AG04449 (cell line): ENCODE measurements around the gene LRRC74B.

ENCODE experiments used
- CTCF ChIA-PET: fragments of 350-600 bp; formaldehyde crosslinking; extraction: SDS; loops from one replicate; lab custom pipeline; 2021; ENCODE audit warnings: antibody characterized with exemption; lab: Yijun Ruan, JAX
- POLR2A ChIA-PET: fragments of 400-600, 350-600 bp; formaldehyde crosslinking; extraction: SDS; loops from one replicate; lab custom pipeline; 2020; ENCODE audit warnings: antibody characterized with exemption, inconsistent platforms; lab: Yijun Ruan, JAX
- DNase-seq: peaks from one replicate; pipeline ENCODE4 v3.0.0-alpha.2; 2010; ENCODE audit warnings: low read depth, low spot score
- H3K4me3 ChIP-seq: 2 replicates; pipeline ENCODE4 v1.5.1; 2011; ENCODE audit warnings: low read depth, mild to moderate bottlenecking, control low read depth, low read length
- TF ChIP-seq, protein P1 (sequence below): IDR thresholded peaks from one replicate; pipeline ENCODE4 v1.5.1; 2011; ENCODE audit warnings: mild to moderate bottlenecking, moderate library complexity, low read length, control low read depth, inconsistent platforms; ENCODE audit not compliant: insufficient read depth; ENCODE audit errors: missing control alignments

Gene LRRC74B

DNA sequence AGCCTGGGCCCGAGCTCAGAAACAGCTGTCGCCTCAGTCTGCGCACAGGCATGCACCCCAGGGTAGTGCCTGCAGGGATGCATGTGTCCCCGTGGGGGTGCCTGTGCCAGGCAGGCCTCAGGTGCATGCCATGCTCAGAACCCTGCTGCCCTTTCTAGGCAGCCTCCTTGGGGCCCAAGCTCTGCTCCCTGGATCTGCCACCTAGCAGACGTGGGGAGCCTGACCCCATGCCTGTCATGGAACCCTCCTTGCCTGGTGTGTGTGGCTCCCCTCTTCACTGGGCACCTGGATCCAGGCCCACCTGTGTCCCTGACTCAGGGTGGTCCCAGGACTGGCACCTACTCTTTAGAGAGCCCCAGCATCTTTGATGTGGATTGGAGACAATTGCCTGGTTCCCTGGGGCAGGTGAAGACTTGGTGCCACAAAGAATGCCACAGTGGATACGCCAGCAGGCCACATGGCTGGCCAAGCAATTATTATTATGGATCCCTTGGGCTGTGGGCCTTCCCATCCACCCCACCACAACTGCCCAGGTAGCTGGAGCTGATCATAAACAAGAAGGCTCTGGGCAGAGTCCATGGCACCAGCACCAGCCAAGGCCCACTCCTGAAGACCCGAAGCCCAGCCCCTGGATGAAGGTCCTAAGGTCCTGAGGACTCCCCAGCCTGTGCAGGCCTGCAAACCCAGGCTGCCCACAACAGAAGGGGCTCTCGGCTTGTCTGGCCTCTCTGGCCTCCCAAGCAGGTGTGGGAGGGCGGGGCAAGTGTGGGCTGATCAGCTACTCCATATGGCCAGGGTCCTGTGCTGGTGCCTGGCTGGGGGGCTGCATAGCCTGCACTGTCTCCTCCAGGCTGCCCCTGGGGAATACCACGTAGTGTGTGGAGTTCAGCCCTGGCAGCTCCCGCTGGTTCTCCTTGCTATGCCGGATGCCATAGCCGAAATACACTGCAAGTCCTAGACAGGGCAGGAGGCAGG is 17.2 kb upstream of the LRRC74B start:
- DNase-seq = no peak
- ChIA-PET CTCF (interaction anchor here (2.3 kb wide), 1 partner anchor 12 kb away, joined by 9 read pairs; the partner anchor contains the start of gene P2RX6), POLR2A (interaction anchor here (0.6 to 1.4 kb wide), 2 partner anchors 8 to 9 kb away, joined by 3 to 4 read pairs; no protein-coding TSS in a partner anchor)
- TF ChIP-seq, protein P1, sequence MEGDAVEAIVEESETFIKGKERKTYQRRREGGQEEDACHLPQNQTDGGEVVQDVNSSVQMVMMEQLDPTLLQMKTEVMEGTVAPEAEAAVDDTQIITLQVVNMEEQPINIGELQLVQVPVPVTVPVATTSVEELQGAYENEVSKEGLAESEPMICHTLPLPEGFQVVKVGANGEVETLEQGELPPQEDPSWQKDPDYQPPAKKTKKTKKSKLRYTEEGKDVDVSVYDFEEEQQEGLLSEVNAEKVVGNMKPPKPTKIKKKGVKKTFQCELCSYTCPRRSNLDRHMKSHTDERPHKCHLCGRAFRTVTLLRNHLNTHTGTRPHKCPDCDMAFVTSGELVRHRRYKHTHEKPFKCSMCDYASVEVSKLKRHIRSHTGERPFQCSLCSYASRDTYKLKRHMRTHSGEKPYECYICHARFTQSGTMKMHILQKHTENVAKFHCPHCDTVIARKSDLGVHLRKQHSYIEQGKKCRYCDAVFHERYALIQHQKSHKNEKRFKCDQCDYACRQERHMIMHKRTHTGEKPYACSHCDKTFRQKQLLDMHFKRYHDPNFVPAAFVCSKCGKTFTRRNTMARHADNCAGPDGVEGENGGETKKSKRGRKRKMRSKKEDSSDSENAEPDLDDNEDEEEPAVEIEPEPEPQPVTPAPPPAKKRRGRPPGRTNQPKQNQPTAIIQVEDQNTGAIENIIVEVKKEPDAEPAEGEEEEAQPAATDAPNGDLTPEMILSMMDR = no peak
- H3K4me3 ChIP-seq = no peak overlapping the region

DNA sequence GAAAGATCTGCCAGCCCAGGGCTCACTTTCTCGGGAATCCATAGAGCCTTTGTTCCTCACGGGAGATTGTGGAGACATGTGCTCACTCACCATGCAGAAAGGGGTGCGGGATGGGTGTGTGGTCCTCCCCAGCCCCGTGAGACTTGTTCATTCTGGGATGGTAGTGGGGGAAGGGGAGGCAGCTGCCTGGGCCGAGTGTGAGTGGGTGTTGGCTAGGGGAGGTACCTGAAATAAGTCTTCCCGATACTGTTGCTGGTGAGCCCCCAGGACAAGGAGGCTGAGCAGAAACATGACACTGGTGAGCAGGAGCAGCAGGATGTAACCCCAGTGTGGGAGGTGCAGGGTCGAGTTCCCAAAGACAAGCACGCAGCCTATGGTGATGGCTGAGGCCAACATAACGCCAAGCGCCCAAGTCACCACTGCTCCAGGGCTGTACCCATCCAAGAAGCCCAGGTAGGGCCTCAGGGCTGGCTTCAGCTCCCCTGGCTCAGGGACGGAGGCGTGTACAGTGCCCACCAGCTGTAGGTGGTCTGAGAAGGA is 16.2 kb upstream of the LRRC74B start:
- TF ChIP-seq, protein P1 = no peak
- ChIA-PET POLR2A (no interaction called here), CTCF (interaction anchor here (0.5 to 1.4 kb wide), 2 partner anchors 73 to 111 kb away, joined by 3 to 4 read pairs; no protein-coding TSS in a partner anchor)
- H3K4me3 ChIP-seq = no peak overlapping the region
- no peak for DNase-seq

DNA sequence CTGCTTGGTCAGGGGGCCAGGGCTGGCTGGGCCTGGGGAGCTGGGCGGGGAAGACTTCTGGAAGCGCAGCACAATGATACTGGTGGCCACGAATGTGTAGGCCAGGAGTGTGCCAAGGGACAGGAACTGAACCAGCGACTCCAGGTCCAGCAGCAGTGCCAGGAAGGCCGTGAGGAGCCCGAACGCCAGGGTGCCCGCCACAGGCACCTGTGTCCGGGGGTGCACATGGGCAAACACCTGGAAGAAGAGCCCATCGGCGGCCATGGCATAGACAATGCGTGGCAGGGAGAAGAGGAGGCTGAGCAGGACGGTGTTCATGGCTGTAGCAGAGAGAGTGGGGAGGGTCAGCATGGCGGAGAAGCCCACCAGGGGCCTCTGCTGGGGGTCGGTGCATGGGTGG is 15.7 kb upstream of the LRRC74B start:
- no peak overlapping the region for H3K4me3 ChIP-seq
- CTCF ChIA-PET = interaction anchor here (1.4 kb wide), 1 partner anchor 72 kb away, joined by 4 read pairs; no protein-coding TSS in a partner anchor
- no peak for DNase-seq
- TF ChIP-seq, protein P1 = no peak
- POLR2A ChIA-PET = no interaction called here

DNA sequence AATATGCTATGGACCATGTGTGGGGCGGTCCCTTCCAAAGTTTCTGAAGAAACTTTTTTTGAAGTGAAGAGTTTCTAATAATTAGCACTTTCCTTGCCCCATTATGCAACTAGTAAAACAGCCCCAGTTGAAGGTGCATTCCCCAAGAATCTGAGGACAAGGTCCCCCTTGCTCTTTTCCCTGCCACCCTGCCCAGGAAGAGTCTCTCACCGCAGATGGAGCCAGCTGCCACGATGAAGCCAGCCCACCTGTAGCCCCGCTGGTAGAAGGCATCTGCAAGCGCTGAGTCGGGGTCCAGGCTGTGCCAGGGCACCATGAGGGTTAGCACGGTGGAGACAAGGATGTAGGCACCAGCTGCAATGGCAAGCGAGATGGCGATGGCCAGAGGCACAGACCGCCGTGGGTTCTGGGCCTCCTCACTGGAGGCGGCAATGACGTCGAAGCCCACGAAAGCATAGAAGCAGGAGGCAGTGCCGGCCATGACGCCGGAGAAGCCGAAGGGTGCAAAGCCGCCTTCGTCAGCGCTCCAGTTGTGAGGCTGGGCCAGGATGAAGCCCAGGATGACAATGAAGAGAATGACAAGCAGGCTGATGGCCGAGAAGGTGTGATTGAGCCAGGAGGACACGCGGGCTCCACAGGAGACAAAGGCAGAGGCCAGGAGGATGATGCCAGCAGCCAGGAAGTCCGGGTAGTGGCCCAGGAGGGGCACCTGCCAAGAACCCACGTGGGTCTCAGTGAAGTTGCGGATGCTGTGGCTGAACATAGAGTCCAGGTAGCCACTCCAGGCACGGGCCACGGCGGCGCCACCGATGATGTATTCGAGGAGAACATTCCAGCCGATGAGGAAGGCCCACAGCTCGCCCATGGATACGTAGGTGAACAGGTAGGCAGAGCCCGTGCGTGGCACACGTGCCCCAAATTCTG is 14.9 kb upstream of the LRRC74B start:
- ChIA-PET CTCF (interaction anchor here (1.4 kb wide), 1 partner anchor 71 kb away, joined by 4 read pairs; no protein-coding TSS in a partner anchor), POLR2A (no interaction called here)
- DNase-seq = no peak
- TF ChIP-seq, protein P1 = no peak
- H3K4me3 ChIP-seq = no peak overlapping the region

DNA sequence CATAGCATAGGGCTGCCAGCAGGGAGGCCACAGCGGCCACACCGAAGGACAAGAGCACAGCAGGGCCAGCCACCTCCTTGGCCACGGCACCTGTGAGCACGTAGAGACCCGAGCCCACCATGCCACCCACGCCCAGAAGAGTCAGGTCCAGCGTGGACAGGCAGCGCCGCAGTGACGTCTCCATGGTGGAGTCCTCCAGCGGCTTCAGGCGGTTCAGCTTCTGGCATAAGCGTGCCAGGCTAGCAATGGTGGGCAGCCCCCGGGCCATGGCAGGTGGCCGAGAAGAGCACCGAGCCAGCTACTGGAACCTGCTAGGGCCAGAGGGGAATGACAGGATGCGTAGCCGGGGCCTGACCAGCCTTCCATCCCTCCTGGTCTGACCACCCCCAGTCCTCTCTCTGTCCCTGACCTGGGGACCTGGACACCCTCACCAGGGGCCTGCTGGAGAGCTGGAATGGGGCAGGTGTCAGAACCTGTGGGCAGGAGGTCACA is 14.2 kb upstream of the LRRC74B start:
- TF ChIP-seq, protein P1 = no peak
- ChIA-PET POLR2A (no interaction called here), CTCF (no interaction called here)
- H3K4me3 ChIP-seq = no peak overlapping the region
- no peak for DNase-seq
